H9 (cell line): ENCODE measurements around the gene PEAK3. TPM values are rescaled to one million over a fixed set of nuclear protein-coding genes. Genes with fewer than 3 reads are reported as not detected.
A peak's percentile ranks its signal among the peaks of the same experiment; 100 is the strongest.

ENCODE experiments used
- DNase-seq: peaks from one replicate; pipeline ENCODE4 v3.0.0-alpha.2; 2017
- H2AFZ ChIP-seq: one replicate; pipeline ENCODE4 v1.6.1; 2013; ENCODE audit warnings: mild to moderate bottlenecking, low read length, control low read depth, moderate library complexity
- H2AK5ac ChIP-seq: 2 replicates; pipeline ENCODE4 v1.6.1; 2013; ENCODE audit warnings: low read length, control low read depth, mixed read lengths; ENCODE audit not compliant: insufficient read length
- H2BK120ac ChIP-seq: one replicate; pipeline ENCODE4 v1.6.1; 2013; ENCODE audit warnings: low read depth, mild to moderate bottlenecking, low read length, control low read depth, inconsistent platforms; ENCODE audit not compliant: poor library complexity, severe bottlenecking
- H2BK12ac ChIP-seq: 2 replicates; pipeline ENCODE4 v1.6.1; 2013; ENCODE audit warnings: low read length, control low read depth, mixed read lengths, low read depth; ENCODE audit not compliant: insufficient read length
- H2BK15ac ChIP-seq: 2 replicates; pipeline ENCODE4 v1.6.1; 2013; ENCODE audit warnings: low read depth, low read length, control low read depth
- H2BK20ac ChIP-seq: one replicate; pipeline ENCODE4 v1.6.1; 2013; ENCODE audit warnings: low read depth, mild to moderate bottlenecking, low read length, control low read depth, inconsistent platforms; ENCODE audit not compliant: poor library complexity, severe bottlenecking
- H2BK5ac ChIP-seq: 2 replicates; pipeline ENCODE4 v1.6.1; 2013; ENCODE audit warnings: low read length, control low read depth, mixed read lengths; ENCODE audit not compliant: insufficient read length
- H3K14ac ChIP-seq: 2 replicates; pipeline ENCODE4 v1.6.1; 2013; ENCODE audit warnings: low read length, control low read depth; ENCODE audit not compliant: insufficient read depth
- H3K18ac ChIP-seq: 2 replicates; pipeline ENCODE4 v1.6.1; 2013; ENCODE audit warnings: low read depth, mild to moderate bottlenecking, mixed read lengths, low read length, control low read depth; ENCODE audit not compliant: insufficient read length
- H3K23ac ChIP-seq: 2 replicates; pipeline ENCODE4 v1.6.1; 2013; ENCODE audit warnings: low read length, control low read depth, mixed read lengths, low read depth; ENCODE audit not compliant: insufficient read length
- H3K23me2 ChIP-seq: 2 replicates; pipeline ENCODE4 v1.6.1; 2013; ENCODE audit warnings: low read depth, mild to moderate bottlenecking, mixed read lengths, low read length, control low read depth; ENCODE audit not compliant: insufficient read length, poor library complexity, severe bottlenecking
- H3K27ac ChIP-seq: 2 replicates; pipeline ENCODE4 v1.5.1; 2013; ENCODE audit warnings: low read length, control low read depth, mixed read lengths, low read depth; ENCODE audit not compliant: insufficient read length
- H3K27me3 ChIP-seq: 2 replicates; pipeline ENCODE4 v1.6.1; 2013; ENCODE audit warnings: low read length, control low read depth, inconsistent platforms; ENCODE audit not compliant: insufficient read depth
- H3K4ac ChIP-seq: 2 replicates; pipeline ENCODE4 v1.6.1; 2013; ENCODE audit warnings: low read depth, mild to moderate bottlenecking, control low read depth, inconsistent platforms, low read length, moderate library complexity
- H3K4me1 ChIP-seq: 2 replicates; pipeline ENCODE4 v1.6.1; 2013; ENCODE audit warnings: low read length, control low read depth, inconsistent platforms; ENCODE audit not compliant: insufficient read depth
- H3K4me2 ChIP-seq: 2 replicates; pipeline ENCODE4 v1.6.1; 2013; ENCODE audit warnings: low read length, control low read depth, mixed read lengths; ENCODE audit not compliant: insufficient read length, insufficient read depth
- H3K56ac ChIP-seq: 2 replicates; pipeline ENCODE4 v1.6.1; 2013; ENCODE audit warnings: low read depth, mild to moderate bottlenecking, mixed read lengths, low read length, control low read depth; ENCODE audit not compliant: insufficient read length
- H3K79me1 ChIP-seq: 2 replicates; pipeline ENCODE4 v1.6.1; 2013; ENCODE audit warnings: low read depth, mild to moderate bottlenecking, moderate library complexity, low read length, control low read depth, inconsistent platforms; ENCODE audit not compliant: insufficient read depth, poor library complexity, severe bottlenecking
- H3K79me2 ChIP-seq: 2 replicates; pipeline ENCODE4 v1.6.1; 2013; ENCODE audit warnings: low read length, control low read depth, inconsistent platforms; ENCODE audit not compliant: insufficient read depth
- H3K9ac ChIP-seq: 2 replicates; pipeline ENCODE4 v1.6.1; 2013; ENCODE audit warnings: low read length, control low read depth, mixed read lengths; ENCODE audit not compliant: insufficient read length; ENCODE audit errors: extremely low read depth
- H3K9me3 ChIP-seq: one replicate; pipeline ENCODE4 v1.6.1; 2013; ENCODE audit warnings: low read depth, low read length, inconsistent platforms; ENCODE audit not compliant: control insufficient read depth
- H3T11ph ChIP-seq: one replicate; pipeline ENCODE4 v1.6.1; 2013; ENCODE audit warnings: mild to moderate bottlenecking, low read length, control low read depth, inconsistent platforms
- H4K20me1 ChIP-seq: one replicate; pipeline ENCODE4 v1.6.1; 2013; ENCODE audit not compliant: control insufficient read depth, insufficient read length, insufficient read depth
- H4K5ac ChIP-seq: 2 replicates; pipeline ENCODE4 v1.6.1; 2013; ENCODE audit warnings: low read depth, mild to moderate bottlenecking, mixed read lengths, low read length, control low read depth; ENCODE audit not compliant: insufficient read length
- H4K8ac ChIP-seq: replicated peaks from 2 replicates; pipeline ENCODE4 v1.6.1; 2013; ENCODE audit warnings: low read length, control low read depth, mixed read lengths, low read depth; ENCODE audit not compliant: insufficient read length
- H4K91ac ChIP-seq: 2 replicates; pipeline ENCODE4 v1.6.1; 2013; ENCODE audit warnings: low read depth, mild to moderate bottlenecking, moderate library complexity, mixed read lengths, low read length, control low read depth; ENCODE audit not compliant: insufficient read length
- H3K27ac Mint-ChIP-seq, 3 experiments: 2 replicates in 2 of 3; 3 replicates in 1 of 3; pipeline ENCODE4 v1.8.0; 2020 to 2021; ENCODE audit warnings: mixed read lengths in 3 of 3, mild to moderate bottlenecking in 1 of 3, moderate library complexity in 1 of 3
- H3K27me3 Mint-ChIP-seq: 2 replicates; pipeline ENCODE4 v1.8.0; 2021; ENCODE audit warnings: low read depth, mild to moderate bottlenecking, moderate library complexity, mixed read lengths
- H3K36me3 Mint-ChIP-seq, 3 experiments: 2 replicates in 2 of 3; 3 replicates in 1 of 3; pipeline ENCODE4 v1.8.0; 2020 to 2021; ENCODE audit warnings: low read depth in 3 of 3, mixed read lengths in 3 of 3; ENCODE audit not compliant: insufficient read depth in 1 of 3
- H3K4me1 Mint-ChIP-seq, 2 experiments: 2 replicates each; pipeline ENCODE4 v1.8.0; 2020; ENCODE audit warnings: mixed read lengths in 2 of 2
- H3K4me3 Mint-ChIP-seq, 2 experiments: 2 replicates in 1 of 2; 3 replicates in 1 of 2; pipeline ENCODE4 v1.8.0; 2020 to 2021; ENCODE audit warnings: mild to moderate bottlenecking in 2 of 2, mixed read lengths in 2 of 2, moderate library complexity in 1 of 2
- H3K9me3 Mint-ChIP-seq, 2 experiments: 2 replicates in 1 of 2; 3 replicates in 1 of 2; pipeline ENCODE4 v1.8.0; 2020; ENCODE audit warnings: mild to moderate bottlenecking in 2 of 2, mixed read lengths in 2 of 2, moderate library complexity in 1 of 2
- WGBS: extraction: QIAGEN DNeasy Blood & Tissue Kit; methylation state at CpG from one replicate; pipeline ENCODE4 v1.1.7; 2013; ENCODE audit warnings: missing lambda C conversion rate, low lambda C conversion rate, mixed read lengths; ENCODE audit not compliant: insufficient read length; ENCODE audit errors: extremely low coverage; 5-methylcytosine and 5-hydroxymethylcytosine counted together
- total RNA-seq: library from RNA; stranded (reverse); gene quantifications from 2 replicates; pipeline ENCODE4 v1.2.1, GENCODE V29; 2021
- TF ChIP-seq, protein P1 (sequence below): fragments of 200-600 bp; sonication (generic); conservative IDR thresholded peaks from 3 replicates; pipeline ENCODE4 v1.8.0; 2021; ENCODE audit warnings: antibody characterized with exemption, mild to moderate bottlenecking

PEAK3 gene
- total RNA-seq, 1 experiment from 2014 or later: not detected

DNA sequence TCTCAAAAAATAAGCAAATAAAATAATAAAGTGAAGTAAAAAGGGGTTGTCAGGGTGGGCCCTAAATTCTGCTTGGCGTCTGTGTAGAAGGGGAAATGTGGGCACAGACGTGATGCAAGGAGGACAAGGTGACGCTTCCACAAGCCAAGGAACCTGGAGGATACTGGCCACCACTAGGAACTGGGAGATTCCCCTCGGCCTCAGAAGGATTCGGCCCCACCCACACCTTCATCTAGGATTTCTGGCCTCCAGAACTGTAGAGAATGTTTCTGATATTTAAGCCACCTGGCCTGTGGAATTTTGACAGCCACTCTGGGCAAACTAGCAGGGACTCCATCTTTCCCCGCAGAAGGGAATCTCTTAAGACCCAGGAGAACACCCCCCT, 47.0 kb downstream of the PEAK3 start:
- TF ChIP-seq, protein P1, sequence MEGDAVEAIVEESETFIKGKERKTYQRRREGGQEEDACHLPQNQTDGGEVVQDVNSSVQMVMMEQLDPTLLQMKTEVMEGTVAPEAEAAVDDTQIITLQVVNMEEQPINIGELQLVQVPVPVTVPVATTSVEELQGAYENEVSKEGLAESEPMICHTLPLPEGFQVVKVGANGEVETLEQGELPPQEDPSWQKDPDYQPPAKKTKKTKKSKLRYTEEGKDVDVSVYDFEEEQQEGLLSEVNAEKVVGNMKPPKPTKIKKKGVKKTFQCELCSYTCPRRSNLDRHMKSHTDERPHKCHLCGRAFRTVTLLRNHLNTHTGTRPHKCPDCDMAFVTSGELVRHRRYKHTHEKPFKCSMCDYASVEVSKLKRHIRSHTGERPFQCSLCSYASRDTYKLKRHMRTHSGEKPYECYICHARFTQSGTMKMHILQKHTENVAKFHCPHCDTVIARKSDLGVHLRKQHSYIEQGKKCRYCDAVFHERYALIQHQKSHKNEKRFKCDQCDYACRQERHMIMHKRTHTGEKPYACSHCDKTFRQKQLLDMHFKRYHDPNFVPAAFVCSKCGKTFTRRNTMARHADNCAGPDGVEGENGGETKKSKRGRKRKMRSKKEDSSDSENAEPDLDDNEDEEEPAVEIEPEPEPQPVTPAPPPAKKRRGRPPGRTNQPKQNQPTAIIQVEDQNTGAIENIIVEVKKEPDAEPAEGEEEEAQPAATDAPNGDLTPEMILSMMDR: no peak
- DNase-seq: no peak
- H2BK20ac ChIP-seq: no peak overlapping the region
- H3K56ac ChIP-seq: no peak overlapping the region
- peaks cover 0 to 3% of the 10 kb centered on the region in 2 experiments; a peak in 1 of 5 replicates for H3K9me3 Mint-ChIP-seq
- H3K9ac ChIP-seq: peak overlapping the region; percentile 72
- no peak overlapping the region for H2BK120ac ChIP-seq
- H3K27ac ChIP-seq: no peak overlapping the region
- peaks cover 27 to 36% of the 10 kb centered on the region in 2 experiments for H3K4me1 Mint-ChIP-seq
- no peaks in the 10 kb centered on the region for H3K27me3 ChIP-seq
- H3K23ac ChIP-seq: no peak overlapping the region
- H2AK5ac ChIP-seq: no peak overlapping the region
- H4K5ac ChIP-seq: no peak overlapping the region
- H2BK5ac ChIP-seq: no peak overlapping the region
- no peak overlapping the region for H2AFZ ChIP-seq
- H3K27ac Mint-ChIP-seq: peak overlapping the region in 2 of 3 experiments; percentile 96; a peak in 4 of 7 replicates
- H3K27me3 Mint-ChIP-seq: no peaks in the 10 kb centered on the region; the same call in 1 of the 2 replicates
- peaks cover 9% of the 10 kb centered on the region for H3K23me2 ChIP-seq
- H3K14ac ChIP-seq: no peak overlapping the region
- no peak overlapping the region for H4K8ac ChIP-seq
- peaks cover 4% of the 10 kb centered on the region; the same call in 1 of the 2 replicates for H3K4me1 ChIP-seq
- H3K79me2 ChIP-seq: peaks cover 29% of the 10 kb centered on the region
- H3K36me3 Mint-ChIP-seq: peaks cover 14 to 50% (median 42%) of the 10 kb centered on the region in 3 experiments
- H3K4ac ChIP-seq: no peak overlapping the region
- no peaks in the 10 kb centered on the region for H3K79me1 ChIP-seq
- H3K18ac ChIP-seq: no peak overlapping the region
- no peak overlapping the region for H2BK12ac ChIP-seq
- H3T11ph ChIP-seq: no peak overlapping the region
- H3K4me3 Mint-ChIP-seq: peak overlapping the region; percentile 96 to 97
- no peak overlapping the region for H4K91ac ChIP-seq
- WGBS: no CpG with 5 or more reads among the region's 6 CpGs
- H2BK15ac ChIP-seq: no peak overlapping the region
- H3K4me2 ChIP-seq: peak overlapping the region; percentile 55
- no peaks in the 10 kb centered on the region for H4K20me1 ChIP-seq
- no peaks in the 10 kb centered on the region for H3K9me3 ChIP-seq
